Peyer's patch (tissue), 4 donors: Measurements from ENCODE around the gene PRSS33.

Experiments used
- CTCF ChIP-seq, 6 experiments: fragments of 450-650 bp in 4 of 6; fragments of 200-600 bp in 2 of 6; sonication (generic) in 1 of 6; IDR thresholded peaks; one replicate each; pipeline ENCODE4 v1.5.1; 2017 to 2019; ENCODE audit warnings: antibody characterized with exemption in 6 of 6, mild to moderate bottlenecking in 3 of 6, moderate library complexity in 1 of 6
- POLR2A ChIP-seq, 2 donors: fragments of 450-650 bp; IDR thresholded peaks; one replicate each; pipeline ENCODE4 v1.5.1; 2017; ENCODE audit warnings: antibody characterized with exemption in 2 of 2, mild to moderate bottlenecking in 2 of 2, moderate library complexity in 2 of 2

GRCh38 chr16:2834968-2835367, 47.6 kb upstream of the PRSS33 start:
- TF ChIP-seq POLR2A (IDR thresholded peaks at IDR 0.05) (no peak), CTCF (IDR thresholded peaks at IDR 0.05) (no peak)
